HG02571 (cell line): ENCODE results near the gene RSPH3.
"Not testable (repeated sequence)": the region's sequence is repeated elsewhere in the genome, so short reads cannot be mapped to it uniquely, and the experiment has no call there.

Source experiments
- ATAC-seq: cut with Tn5 transposase; IDR thresholded peaks from one replicate; pipeline ENCODE4 v1.9.1; 2021; ENCODE audit warnings: mild to moderate bottlenecking, moderate library complexity; ENCODE audit not compliant: unreplicated experiment

The RSPH3 gene

GRCh38 chr6:158977382-158977781 lies 22.6 kb downstream of the RSPH3 start:
- ATAC-seq: no peak

GRCh38 chr6:158972241-158973233 lies 27.5 kb downstream of the RSPH3 start:
- no peak for ATAC-seq

GRCh38 chr6:158970640-158971275 lies 29.2 kb downstream of the RSPH3 start:
- ATAC-seq: no peak

- ATAC-seq: no peak
These were observed 30.9 kb downstream of the RSPH3 start for GRCh38 chr6:158969148-158969547.

GRCh38 chr6:158963020-158963808 lies 36.8 kb downstream of the RSPH3 start:
- ATAC-seq: no peak

GRCh38 chr6:158962371-158962770 lies 37.6 kb downstream of the RSPH3 start:
- ATAC-seq: no peak

- no peak for ATAC-seq
These were observed 40.0 kb downstream of the RSPH3 start for GRCh38 chr6:158960026-158960425.

GRCh38 chr6:158959552-158959951 lies 40.5 kb downstream of the RSPH3 start:
- ATAC-seq: no peak

GRCh38 chr6:158958504-158959386 lies 41.3 kb downstream of the RSPH3 start:
- ATAC-seq: no peak

- ATAC-seq: no peak
These were observed 44.7 kb downstream of the RSPH3 start for GRCh38 chr6:158955255-158955654.

GRCh38 chr6:158954753-158955152 lies 45.2 kb downstream of the RSPH3 start:
- ATAC-seq: no peak

GRCh38 chr6:158952011-158952410 lies 48.0 kb downstream of the RSPH3 start:
- not testable (repeated sequence) for ATAC-seq

- not testable (repeated sequence) for ATAC-seq
These were observed 48.4 kb downstream of the RSPH3 start for GRCh38 chr6:158951565-158951964.

- no peak for ATAC-seq
These were observed 52.7 kb downstream of the RSPH3 start for GRCh38 chr6:158947284-158947683.

- no peak for ATAC-seq
These were observed 56.5 kb downstream of the RSPH3 start for GRCh38 chr6:158943380-158944032.

- ATAC-seq: no peak
These were observed 57.7 kb downstream of the RSPH3 start for GRCh38 chr6:158942349-158942748.

- no peak for ATAC-seq
These were observed 58.8 kb downstream of the RSPH3 start for GRCh38 chr6:158941246-158941645.

GRCh38 chr6:158939255-158940159 lies 60.5 kb downstream of the RSPH3 start:
- no peak for ATAC-seq

- no peak for ATAC-seq
These were observed 61.2 kb downstream of the RSPH3 start for GRCh38 chr6:158938811-158939254.
